Mesendoderm (in vitro differentiated cells): ENCODE data around the gene DLG2.
A peak's percentile ranks its signal among the peaks of the same experiment; 100 is the strongest.

ENCODE experiments used
- DNase-seq: peaks from one replicate; pipeline ENCODE4 v3.0.0; 2013
- H2AK5ac ChIP-seq: 2 replicates; pipeline ENCODE4 v1.6.1; 2013; ENCODE audit warnings: low read length, inconsistent platforms
- H2BK120ac ChIP-seq: 2 replicates; pipeline ENCODE4 v1.6.1; 2013; ENCODE audit warnings: low read depth, mild to moderate bottlenecking, low read length, moderate library complexity, mixed read lengths
- H2BK15ac ChIP-seq: replicated peaks from 2 replicates; pipeline ENCODE4 v1.6.1; 2013; ENCODE audit warnings: low read depth, mild to moderate bottlenecking, moderate library complexity
- H2BK5ac ChIP-seq: 2 replicates; pipeline ENCODE4 v1.6.1; 2013; ENCODE audit warnings: low read length, inconsistent platforms
- H3K18ac ChIP-seq: 2 replicates; pipeline ENCODE4 v1.6.1; 2013; ENCODE audit warnings: mild to moderate bottlenecking, low read length, mixed read lengths
- H3K23ac ChIP-seq: one replicate; pipeline ENCODE4 v1.6.1; 2013; ENCODE audit warnings: low read length
- H3K27ac ChIP-seq: 2 replicates; pipeline ENCODE4 v1.5.1; 2013; ENCODE audit warnings: low read depth, mild to moderate bottlenecking, inconsistent platforms, low read length, moderate library complexity
- H3K27me3 ChIP-seq: 2 replicates; pipeline ENCODE4 v1.6.1; 2013; ENCODE audit warnings: low read length, control low read depth, mild to moderate bottlenecking, inconsistent platforms; ENCODE audit not compliant: insufficient read depth, poor library complexity
- H3K36me3 ChIP-seq: 2 replicates; pipeline ENCODE4 v1.6.1; 2013; ENCODE audit warnings: low read length, inconsistent platforms; ENCODE audit not compliant: control insufficient read depth, insufficient read depth
- H3K4ac ChIP-seq: one replicate; pipeline ENCODE4 v1.6.1; 2013; ENCODE audit warnings: low read depth, mild to moderate bottlenecking, low read length, moderate library complexity
- H3K4me1 ChIP-seq: 2 replicates; pipeline ENCODE4 v1.6.1; 2013; ENCODE audit warnings: low read depth, low read length, inconsistent platforms; ENCODE audit not compliant: control insufficient read depth
- H3K4me2 ChIP-seq: 2 replicates; pipeline ENCODE4 v1.6.1; 2013; ENCODE audit warnings: low read length
- H3K4me3 ChIP-seq: 2 replicates; pipeline ENCODE4 v1.5.1; 2013; ENCODE audit warnings: mild to moderate bottlenecking, low read length
- H3K56ac ChIP-seq: one replicate; pipeline ENCODE4 v1.6.1; 2013; ENCODE audit warnings: low read length
- H3K79me1 ChIP-seq: 2 replicates; pipeline ENCODE4 v1.6.1; 2013; ENCODE audit warnings: low read length, inconsistent platforms
- H3K79me2 ChIP-seq: 2 replicates; pipeline ENCODE4 v1.6.1; 2013; ENCODE audit warnings: mild to moderate bottlenecking, low read length; ENCODE audit not compliant: control insufficient read depth, insufficient read depth
- H3K9ac ChIP-seq: 2 replicates; pipeline ENCODE4 v1.6.1; 2013; ENCODE audit warnings: low read length, inconsistent platforms
- H4K5ac ChIP-seq: one replicate; pipeline ENCODE4 v1.6.1; 2013; ENCODE audit warnings: low read length
- H4K8ac ChIP-seq: one replicate; pipeline ENCODE4 v1.6.1; 2013; ENCODE audit warnings: low read depth, mild to moderate bottlenecking, control low read depth, low read length, moderate library complexity
- WGBS: extraction: QIAGEN DNeasy Blood & Tissue Kit; methylation state at CpG from one replicate; pipeline ENCODE4 v1.1.7; 2013; ENCODE audit warnings: low lambda C conversion rate, missing lambda C conversion rate; ENCODE audit not compliant: insufficient coverage; ENCODE audit errors: extremely low coverage; 5-methylcytosine and 5-hydroxymethylcytosine counted together

The DLG2 gene

DNA sequence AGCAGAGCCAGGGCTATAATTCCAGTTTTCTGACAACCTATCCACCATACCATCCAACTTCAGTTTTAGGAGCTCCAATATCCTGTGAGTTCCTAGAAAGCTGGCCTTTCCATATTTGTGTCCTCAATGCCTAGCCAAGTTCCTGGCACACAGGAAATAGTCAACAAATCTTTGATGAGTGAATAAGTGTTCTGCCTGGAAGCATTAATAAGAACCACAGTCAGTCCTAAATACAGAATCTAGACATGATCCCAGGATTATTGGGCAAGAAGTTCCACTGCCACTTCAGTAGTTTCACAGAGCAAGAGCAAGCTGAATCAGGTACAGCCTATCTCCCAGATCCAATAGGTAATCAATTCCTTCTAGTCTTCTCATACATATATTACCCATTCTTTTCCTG is 942.0 kb downstream of the DLG2 start:
- no peak overlapping the region for H3K9ac ChIP-seq
- H3K27ac ChIP-seq: no peak overlapping the region
- peak overlapping the region; percentile 12 for H2BK15ac ChIP-seq
- H3K18ac ChIP-seq: no peak overlapping the region
- no peaks in the 10 kb centered on the region for H3K79me2 ChIP-seq
- no peak overlapping the region for H3K4me2 ChIP-seq
- H2AK5ac ChIP-seq: no peak overlapping the region
- no peak overlapping the region for H3K4me3 ChIP-seq
- no peak overlapping the region for H4K8ac ChIP-seq
- peaks cover 3% of the 10 kb centered on the region for H3K4me1 ChIP-seq
- no peaks in the 10 kb centered on the region for H3K79me1 ChIP-seq
- H3K23ac ChIP-seq: no peak overlapping the region
- no peak overlapping the region for H2BK5ac ChIP-seq
- no peak overlapping the region for H4K5ac ChIP-seq
- H3K27me3 ChIP-seq: no peaks in the 10 kb centered on the region
- H2BK120ac ChIP-seq: no peak overlapping the region
- no peak overlapping the region for H3K4ac ChIP-seq
- H3K56ac ChIP-seq: no peak overlapping the region
- no peaks in the 10 kb centered on the region for H3K36me3 ChIP-seq
- no peak for DNase-seq

- Histone ChIP-seq H3K79me1 (no peaks in the 10 kb centered on the region), H3K4me3 (no peak overlapping the region), H2BK120ac (no peak overlapping the region), H3K4me1 (peaks cover 3% of the 10 kb centered on the region), H4K8ac (no peak overlapping the region), H3K79me2 (no peaks in the 10 kb centered on the region), H3K23ac (no peak overlapping the region), H3K4me2 (no peak overlapping the region), H3K36me3 (no peaks in the 10 kb centered on the region), H2BK5ac (no peak overlapping the region), H3K18ac (no peak overlapping the region), H3K4ac (no peak overlapping the region), H2BK15ac (no peak overlapping the region), H4K5ac (no peak overlapping the region), H3K56ac (no peak overlapping the region), H2AK5ac (no peak overlapping the region), H3K9ac (no peak overlapping the region), H3K27me3 (no peaks in the 10 kb centered on the region), H3K27ac (no peak overlapping the region)
- no CpG with 5 or more reads among the region's 2 CpGs for WGBS
- DNase-seq: peak; percentile 10
Measured at GRCh38 chr11:84681456-84681855, 945.7 kb downstream of the DLG2 start.

- Histone ChIP-seq H2BK120ac (no peak overlapping the region), H3K18ac (no peak overlapping the region), H2AK5ac (no peak overlapping the region), H3K27ac (no peak overlapping the region), H4K5ac (no peak overlapping the region), H3K4me3 (no peak overlapping the region), H2BK5ac (no peak overlapping the region), H3K56ac (no peak overlapping the region), H3K27me3 (no peaks in the 10 kb centered on the region), H3K23ac (no peak overlapping the region), H4K8ac (no peak overlapping the region), H3K79me2 (no peaks in the 10 kb centered on the region), H3K4ac (no peak overlapping the region), H3K9ac (no peak overlapping the region), H3K79me1 (no peaks in the 10 kb centered on the region), H2BK15ac (no peak overlapping the region), H3K36me3 (no peaks in the 10 kb centered on the region), H3K4me1 (no peaks in the 10 kb centered on the region), H3K4me2 (no peak overlapping the region)
- whole genome bisulfite sequencing: no CpG with 5 or more reads among the region's 5 CpGs
- no peak for DNase-seq
Measured at GRCh38 chr11:84675396-84676025, 951.6 kb downstream of the DLG2 start.

DNA sequence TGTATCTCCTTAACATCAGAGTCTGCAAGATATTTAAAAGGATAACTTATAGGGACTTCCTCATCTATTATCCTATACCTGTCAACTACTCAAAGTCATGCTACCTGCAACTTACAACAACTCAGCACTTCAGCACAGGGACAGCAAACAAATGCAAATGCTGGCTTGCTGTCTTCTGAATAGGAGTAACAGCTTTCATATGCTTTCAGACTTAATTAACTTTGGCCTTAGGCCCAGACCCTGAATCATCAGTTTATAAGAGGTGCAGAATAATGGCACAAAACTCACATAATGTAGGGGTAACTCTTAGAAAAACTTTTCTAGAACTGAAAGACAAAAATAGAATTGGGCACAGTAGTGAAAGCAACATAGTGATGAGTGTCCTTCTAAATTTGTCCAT is 953.4 kb downstream of the DLG2 start:
- Histone ChIP-seq H3K4ac (no peak overlapping the region), H2BK120ac (no peak overlapping the region), H3K36me3 (no peaks in the 10 kb centered on the region)

DNA sequence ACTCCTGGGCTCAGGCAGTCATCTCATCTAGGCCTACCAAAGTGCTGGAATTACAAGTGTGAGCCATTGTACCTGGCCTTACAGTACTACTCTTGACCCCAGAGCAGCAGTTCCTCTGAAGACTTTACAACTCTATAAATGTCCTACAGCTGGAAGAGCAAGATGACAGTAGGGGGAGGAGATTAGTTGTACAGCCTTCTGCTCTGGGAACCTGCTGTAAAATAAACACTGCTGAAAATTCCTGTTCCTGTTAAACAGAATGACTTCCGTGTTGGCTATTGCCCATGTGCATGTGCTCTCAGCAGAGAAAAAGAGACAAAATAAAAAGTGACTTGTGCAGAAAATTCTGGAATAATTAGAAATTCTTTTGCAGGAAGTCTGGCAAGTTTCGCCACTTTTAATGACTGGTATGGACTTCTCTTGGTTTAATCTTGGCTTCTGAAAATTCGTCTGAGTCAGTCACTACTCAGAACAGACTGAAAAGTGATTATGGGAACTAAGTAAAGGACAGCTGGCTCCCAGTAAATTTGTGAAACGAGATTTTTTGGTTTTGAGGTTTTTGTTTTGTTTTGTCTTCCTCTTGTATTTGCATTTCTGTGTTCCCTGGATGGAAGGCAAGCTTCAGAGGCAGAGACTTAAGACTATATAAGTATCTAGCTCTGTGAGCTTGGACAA is 955.7 kb downstream of the DLG2 start:
- H3K4me3 ChIP-seq: no peak overlapping the region
- no peaks in the 10 kb centered on the region for H3K79me1 ChIP-seq
- no peaks in the 10 kb centered on the region for H3K79me2 ChIP-seq
- H3K18ac ChIP-seq: no peak overlapping the region
- H3K23ac ChIP-seq: no peak overlapping the region
- no peak for DNase-seq
- WGBS: no CpG with 5 or more reads among the region's 4 CpGs
- H2AK5ac ChIP-seq: no peak overlapping the region
- H4K5ac ChIP-seq: no peak overlapping the region
- H3K27me3 ChIP-seq: no peaks in the 10 kb centered on the region
- no peak overlapping the region for H2BK5ac ChIP-seq
- H3K9ac ChIP-seq: no peak overlapping the region
- no peak overlapping the region for H3K56ac ChIP-seq
- no peak overlapping the region for H2BK15ac ChIP-seq
- H2BK120ac ChIP-seq: no peak overlapping the region
- H3K4me1 ChIP-seq: no peaks in the 10 kb centered on the region
- no peak overlapping the region for H4K8ac ChIP-seq
- no peak overlapping the region for H3K4me2 ChIP-seq
- H3K27ac ChIP-seq: no peak overlapping the region
- no peak overlapping the region for H3K4ac ChIP-seq
- H3K36me3 ChIP-seq: no peaks in the 10 kb centered on the region

More for the DNA sequence above, 953.4 kb downstream of the DLG2 start:
- Histone ChIP-seq H4K5ac (no peak overlapping the region), H3K4me2 (no peak overlapping the region), H2BK5ac (no peak overlapping the region), H3K23ac (no peak overlapping the region), H3K56ac (no peak overlapping the region), H3K79me1 (no peaks in the 10 kb centered on the region), H4K8ac (no peak overlapping the region), H3K27me3 (no peaks in the 10 kb centered on the region), H3K27ac (no peak overlapping the region), H3K4me1 (no peaks in the 10 kb centered on the region), H3K9ac (no peak overlapping the region), H2BK15ac (no peak overlapping the region), H3K4me3 (no peak overlapping the region), H3K79me2 (no peaks in the 10 kb centered on the region), H3K18ac (no peak overlapping the region), H2AK5ac (no peak overlapping the region)
- DNase-seq: peak; percentile 21

- Histone ChIP-seq H3K18ac (no peak overlapping the region), H3K27ac (no peak overlapping the region), H3K4me3 (no peak overlapping the region), H3K4ac (no peak overlapping the region), H3K36me3 (no peaks in the 10 kb centered on the region), H4K8ac (no peak overlapping the region), H2AK5ac (no peak overlapping the region), H3K56ac (no peak overlapping the region), H3K4me2 (no peak overlapping the region), H2BK120ac (no peak overlapping the region), H3K79me2 (no peaks in the 10 kb centered on the region), H3K23ac (no peak overlapping the region), H2BK5ac (no peak overlapping the region), H3K27me3 (no peaks in the 10 kb centered on the region), H3K79me1 (no peaks in the 10 kb centered on the region), H3K9ac (no peak overlapping the region), H2BK15ac (no peak overlapping the region), H3K4me1 (no peaks in the 10 kb centered on the region), H4K5ac (no peak overlapping the region)
- no CpG with 5 or more reads among the region's 3 CpGs for WGBS
- DNase-seq: no peak
Measured at GRCh38 chr11:84663731-84664130, 963.4 kb downstream of the DLG2 start.
